Measurements from ENCODE around the gene IRAG1.
"Not testable (repeated sequence)": the region's sequence is repeated elsewhere in the genome, so short reads cannot be mapped to it uniquely, and the experiment has no call there.

Gene IRAG1

DNA sequence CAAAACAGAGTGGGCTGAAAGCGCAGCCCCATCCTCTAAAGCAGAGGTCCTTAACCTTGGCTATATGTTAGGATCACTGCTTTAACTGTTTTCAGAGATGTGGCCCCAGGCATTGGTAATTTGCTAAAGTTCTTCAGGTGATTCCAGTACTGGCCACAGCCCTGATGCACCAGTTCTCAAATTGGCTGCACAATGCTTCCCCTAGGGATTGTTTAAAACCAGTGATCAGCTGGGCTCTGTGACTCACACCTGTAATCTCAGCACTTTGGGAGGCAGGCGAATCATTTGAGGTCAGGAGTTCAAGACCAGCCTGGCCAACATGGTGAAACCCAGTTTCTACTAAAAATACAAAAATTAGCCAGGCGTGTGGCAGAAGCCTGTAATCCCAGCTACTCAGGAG is 8.4 kb upstream of the IRAG1 start:
- DNase-seq (ENCODE audit: low read depth in 2 of 2), result no peak

DNA sequence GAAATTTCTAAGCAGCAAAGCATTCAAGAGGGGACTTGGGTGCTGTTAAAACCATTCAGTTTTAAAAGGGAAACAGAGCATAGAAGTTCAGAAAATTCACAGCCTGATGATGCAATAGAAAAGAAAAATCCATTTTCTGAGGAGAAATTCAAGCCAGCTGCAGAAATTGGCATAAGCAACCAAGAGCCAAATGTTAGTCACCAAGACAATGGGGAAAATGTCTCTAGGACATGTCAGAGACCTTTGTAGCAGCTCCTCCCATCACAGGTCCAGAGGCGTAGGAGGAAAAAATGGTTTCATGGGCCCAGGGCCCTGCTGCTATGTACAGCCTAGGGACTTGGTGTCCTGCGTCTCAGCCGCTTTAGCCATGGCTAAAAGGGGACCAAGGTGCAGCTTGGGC is 5.5 kb upstream of the IRAG1 start:
- DNase-seq (ENCODE audit: low read depth in 2 of 2), result no peak

DNA sequence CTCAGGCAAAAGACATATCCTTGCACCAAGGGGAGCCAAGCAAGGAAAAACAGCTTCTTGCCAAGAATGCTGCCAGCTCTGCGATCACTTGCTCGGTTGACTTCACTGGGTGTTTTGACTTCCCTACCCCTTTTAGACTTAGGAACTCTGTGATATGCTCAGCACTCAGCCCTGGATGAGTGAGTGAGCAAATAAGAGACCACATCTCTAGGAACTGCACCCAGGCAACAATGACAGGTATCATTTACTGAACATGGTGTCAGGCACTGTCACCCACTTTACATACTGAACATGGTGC is 3.7 kb upstream of the IRAG1 start:
- no peak for DNase-seq (ENCODE audit: low read depth in 2 of 2)

DNA sequence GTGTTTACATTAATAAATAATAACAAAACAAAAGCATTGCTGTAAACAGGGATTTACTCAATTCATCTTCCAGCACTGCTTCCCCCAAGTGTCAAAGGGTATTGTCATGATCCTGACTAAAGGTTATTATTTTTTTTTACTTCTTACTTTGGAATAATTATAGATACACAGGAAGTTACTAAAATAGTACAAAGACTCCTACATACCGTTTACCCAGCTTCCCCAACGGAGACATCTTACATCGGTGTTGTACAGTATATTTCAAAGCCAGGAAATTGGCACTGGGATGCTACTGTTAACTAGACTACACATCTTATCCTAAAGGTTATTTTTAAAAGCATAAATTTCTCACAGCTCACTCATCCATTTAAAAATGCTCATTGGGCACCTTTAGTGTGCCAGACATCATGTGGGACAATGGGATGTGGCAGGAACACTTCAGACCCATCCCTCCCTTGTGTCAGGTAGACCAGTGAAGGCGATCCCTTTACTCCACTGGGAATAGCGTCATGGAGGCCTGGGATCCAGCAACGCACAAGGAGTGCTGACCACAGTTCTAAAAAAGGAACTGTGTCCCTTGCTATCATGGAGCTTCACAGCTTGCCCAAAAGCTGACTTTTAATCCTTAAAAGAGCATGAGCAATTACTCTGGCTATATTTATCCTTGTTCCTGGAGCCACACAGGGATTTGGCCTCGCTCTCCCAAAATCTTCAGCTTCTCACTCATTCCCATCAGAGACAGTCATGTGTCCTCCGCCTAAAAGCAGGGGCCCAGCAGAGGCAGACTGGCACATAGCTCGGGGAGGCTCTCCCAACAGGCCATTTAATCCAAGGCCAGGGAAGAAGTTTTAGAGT is 3.1 kb upstream of the IRAG1 start:
- no peak for DNase-seq (ENCODE audit: low read depth in 2 of 2)

DNA sequence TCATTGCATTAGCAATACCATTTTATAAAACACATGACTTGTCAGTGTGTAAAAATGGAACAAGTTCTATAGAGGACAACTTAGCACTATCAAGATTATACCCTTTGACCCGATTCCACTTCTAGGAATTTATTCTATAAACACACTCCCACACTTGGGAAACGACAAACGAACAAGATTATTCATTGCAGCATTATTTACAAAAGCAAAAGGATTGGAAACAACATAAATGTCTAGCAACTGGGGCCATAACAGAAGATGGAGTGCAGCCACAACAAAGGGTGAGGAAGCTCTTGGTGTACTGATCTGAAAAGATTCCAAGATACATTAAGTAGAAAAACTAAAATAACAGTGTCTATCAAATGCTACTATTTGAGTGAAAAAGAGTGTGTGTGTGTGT is 2.3 kb upstream of the IRAG1 start:
- DNase-seq (ENCODE audit: low read depth in 2 of 2), result no peak

DNA sequence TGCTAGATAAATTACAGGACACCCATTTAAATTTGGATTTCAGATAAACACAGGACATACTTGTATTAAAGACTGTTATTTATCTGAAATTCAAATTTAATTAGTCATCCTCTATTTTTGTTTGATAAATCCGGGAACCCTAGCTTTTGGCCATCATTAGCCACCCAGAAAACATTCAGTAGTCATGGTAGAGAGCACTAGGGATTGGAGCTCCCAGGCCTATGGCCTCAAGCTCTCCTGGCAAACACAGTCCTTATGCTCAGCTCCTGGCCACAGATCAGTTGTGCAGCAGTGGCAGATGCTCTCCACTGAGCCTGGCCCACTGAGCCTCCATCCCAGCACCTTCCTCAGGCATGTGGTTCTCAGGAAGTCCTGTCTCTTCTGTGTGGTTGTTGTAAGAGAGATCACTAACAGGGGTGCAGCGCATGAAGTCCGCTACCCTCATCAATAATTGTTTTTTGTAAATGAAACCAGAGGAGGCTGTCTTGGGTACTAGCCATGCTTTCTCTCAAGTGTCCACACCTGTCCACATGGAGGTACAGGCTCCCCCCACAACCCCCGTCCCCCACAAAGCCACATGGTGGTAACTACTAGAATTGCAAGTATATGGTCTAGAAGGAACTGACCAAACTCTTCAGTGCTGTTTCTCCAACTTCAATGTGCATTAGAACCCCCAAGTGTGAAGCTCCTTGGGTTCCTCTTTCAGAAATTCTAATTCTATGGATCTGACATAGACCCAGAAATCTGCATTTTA is 1.1 kb upstream of the IRAG1 start:
- DNase-seq (ENCODE audit: low read depth in 2 of 2), result no peak

DNA sequence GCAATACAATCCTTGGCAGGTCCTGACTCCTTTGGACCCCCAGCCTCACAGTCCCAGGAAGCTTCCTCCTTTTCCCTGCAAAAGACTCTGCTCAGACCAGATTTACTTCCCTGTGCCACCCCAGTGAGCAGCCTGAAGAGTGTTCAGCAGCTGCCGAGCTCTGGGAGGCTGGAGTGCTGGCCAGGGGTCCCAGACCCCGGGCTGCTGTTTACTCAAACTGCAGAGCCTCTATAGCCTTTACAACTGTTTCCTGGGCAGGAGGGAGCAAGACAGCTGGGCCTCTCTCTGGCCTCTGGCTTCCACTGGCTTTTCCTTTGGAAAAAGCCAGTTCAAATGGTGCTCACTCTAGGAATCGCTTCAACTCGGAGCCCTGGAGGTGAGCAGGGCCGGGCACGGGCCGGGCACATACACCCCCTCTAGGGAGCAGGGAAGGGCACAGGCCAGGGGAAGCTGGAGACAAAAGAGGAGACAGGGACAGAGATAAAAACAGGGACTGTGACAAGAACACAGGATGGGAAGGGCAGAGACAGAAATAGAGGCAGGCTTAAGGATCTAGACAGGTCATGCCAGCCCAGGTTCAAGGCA is 932 bp downstream of the IRAG1 start:
- no peak for DNase-seq (ENCODE audit: low read depth in 2 of 2)

DNA sequence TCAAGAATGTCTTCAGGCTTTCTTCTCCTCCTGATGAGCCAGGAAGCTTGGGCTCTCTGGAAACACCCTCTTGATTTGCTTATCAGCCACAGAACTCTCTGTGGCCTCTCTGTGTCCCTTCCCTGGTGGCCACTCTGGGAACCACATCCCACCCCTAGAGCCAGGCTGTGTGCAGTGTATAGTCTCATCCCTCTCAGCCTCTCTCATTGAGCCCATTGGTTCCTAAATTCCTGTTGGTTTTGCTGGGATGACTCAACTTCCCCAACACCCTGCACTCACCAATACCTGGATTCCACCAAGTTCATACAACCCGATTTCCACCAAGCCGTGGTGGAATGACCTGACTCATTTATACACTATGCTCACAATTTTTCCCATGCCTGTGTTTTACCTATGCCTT is 5.2 kb downstream of the IRAG1 start:
- DNase-seq (ENCODE audit: low read depth in 2 of 2), result no peak

DNA sequence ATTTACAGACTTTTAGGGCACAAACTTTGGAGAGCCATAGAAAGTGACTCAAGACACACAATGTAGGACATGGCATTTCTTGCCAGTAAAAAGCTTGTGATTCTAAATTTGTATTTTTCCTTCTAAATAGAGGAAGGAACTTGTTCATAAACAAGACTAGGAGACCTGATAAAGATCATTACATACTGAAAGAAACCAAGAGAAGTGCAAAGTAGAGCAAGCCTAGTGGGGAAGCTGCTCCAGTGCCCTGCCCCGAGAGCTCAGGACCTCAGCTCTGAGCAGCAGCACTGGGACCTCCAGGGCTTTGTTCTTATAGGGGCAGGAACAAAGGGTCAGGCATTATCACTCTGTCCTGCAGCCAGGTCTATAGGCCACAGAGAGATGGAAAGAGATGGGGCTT is 7.2 kb downstream of the IRAG1 start:
- no peak for DNase-seq (ENCODE audit: low read depth in 2 of 2)

DNA sequence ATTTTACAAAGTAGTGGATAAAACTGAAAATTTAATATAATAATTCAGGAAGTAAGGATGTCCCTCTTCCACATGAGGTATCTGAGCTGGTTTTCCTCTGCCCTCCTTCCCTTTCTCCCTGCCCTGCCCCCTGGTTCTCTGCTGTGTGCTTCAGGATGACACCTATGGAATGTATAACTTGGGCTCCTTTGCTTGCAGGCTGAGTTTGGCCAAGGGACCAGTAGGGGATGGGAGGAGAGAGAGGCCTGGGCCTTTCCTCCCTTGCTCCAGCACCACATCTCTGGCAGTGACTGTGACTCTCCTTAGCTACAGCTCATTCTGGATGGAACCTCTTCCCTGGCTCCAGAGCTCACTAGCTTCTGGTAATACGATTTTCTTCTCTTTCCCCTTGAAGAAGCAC is 10.1 kb downstream of the IRAG1 start:
- DNase-seq (ENCODE audit: low read depth in 2 of 2), result no peak

DNA sequence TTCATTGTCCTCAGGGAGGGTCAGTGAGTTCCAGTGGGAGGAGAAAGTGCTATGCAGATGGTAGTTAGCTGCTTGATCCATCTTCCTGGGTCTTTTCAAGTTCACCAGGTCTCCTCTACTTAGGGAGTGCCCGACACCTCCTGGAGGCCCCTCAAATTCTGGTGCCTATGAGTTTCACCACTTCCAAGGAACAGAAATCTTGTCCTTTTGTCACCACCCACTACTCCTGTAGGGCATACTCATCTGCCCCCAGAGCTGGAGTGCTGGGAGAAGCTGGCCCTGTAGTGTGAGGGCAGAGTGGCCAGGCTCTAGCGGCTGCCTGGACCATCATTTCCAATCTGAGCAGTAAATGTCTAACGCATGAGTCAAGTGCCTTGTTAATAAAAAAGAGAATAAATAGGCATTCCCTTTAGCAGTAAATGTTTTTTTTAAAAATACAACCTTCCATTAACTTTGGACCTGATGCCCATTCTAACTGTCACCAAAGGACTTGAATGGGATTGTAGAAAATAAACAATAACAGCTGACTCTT is 12.5 kb downstream of the IRAG1 start:
- no peak for DNase-seq (ENCODE audit: low read depth in 2 of 2)

DNA sequence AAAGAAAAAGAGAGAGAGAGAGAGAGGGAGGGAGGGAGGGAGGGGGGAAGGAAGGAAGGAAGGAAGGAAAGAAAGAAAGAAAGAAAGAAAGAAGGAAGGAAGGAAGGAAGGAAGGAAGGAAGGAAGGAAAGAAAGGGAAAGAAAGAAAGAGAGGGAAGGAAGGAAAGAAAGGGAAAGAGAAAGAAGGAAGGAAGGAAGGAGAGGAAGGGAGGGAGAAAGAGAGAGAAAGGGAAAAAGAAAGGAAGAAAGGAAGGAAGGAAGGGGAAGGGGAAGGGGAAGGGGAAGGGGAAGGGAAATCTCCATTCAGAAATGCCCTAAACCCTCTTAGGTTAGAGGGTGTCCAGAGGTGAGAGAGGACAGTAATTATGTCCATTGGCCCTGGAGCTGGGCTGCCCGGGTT is 13.3 kb downstream of the IRAG1 start:
- DNase-seq (ENCODE audit: low read depth in 2 of 2), result not testable (repeated sequence)

DNA sequence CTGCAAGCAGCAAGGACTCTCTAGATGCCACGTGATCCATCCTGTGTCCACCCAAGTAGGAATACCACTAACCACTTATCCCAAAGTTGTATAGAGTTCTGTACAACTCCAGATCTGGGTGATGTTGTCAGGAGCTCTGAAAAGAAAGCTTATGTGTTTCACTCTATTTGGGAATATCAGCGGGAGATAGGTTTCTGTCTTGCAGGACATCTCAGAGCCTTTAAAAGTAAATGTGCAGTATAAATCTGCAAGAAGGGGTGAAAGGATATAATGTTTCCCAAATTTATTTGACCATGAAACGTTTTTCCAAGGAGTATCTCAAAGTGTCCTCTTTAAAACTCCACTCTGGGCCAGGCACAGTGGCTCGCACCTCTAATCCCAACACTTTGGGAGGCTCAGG is 13.9 kb downstream of the IRAG1 start:
- no peak for DNase-seq (ENCODE audit: low read depth in 2 of 2)

DNA sequence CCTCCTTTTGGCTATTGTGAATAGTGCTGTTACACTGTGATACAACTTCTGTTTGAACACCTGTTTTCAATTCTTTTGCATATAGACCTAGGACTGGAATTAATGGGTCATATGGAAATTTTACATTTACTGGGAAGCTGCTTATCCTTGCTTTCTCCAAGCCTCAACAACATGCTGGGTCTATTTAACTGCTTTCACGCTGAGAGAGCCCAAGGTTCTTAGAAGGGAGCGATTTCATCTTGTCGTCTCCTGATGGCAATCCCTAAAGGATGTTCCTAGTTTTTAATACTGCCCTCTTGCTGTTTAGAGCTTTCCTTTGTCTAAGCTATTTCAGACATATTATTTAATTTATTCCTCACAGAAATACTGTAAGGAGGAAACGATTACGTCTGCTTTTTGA is 15.5 kb downstream of the IRAG1 start:
- no peak for DNase-seq (ENCODE audit: low read depth in 2 of 2)

DNA sequence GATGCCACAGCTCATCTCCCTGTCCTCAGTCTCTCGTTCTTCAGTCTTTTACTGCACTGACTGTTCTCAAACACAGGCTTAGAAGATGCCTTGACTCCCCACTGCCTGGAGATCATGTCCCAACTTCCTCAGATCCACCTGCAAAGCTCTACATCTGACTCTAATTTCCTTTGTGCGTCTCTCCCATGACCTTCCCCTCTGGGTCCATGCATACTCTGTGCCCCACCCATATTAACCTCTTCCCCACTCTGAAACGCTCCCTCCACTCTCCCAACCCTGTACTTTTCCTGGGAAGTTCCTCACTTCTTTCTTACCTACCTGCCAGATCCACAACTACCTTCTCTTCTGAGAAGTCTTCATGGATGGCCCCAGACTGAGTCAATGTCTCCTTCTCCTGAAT is 16.6 kb downstream of the IRAG1 start:
- DNase-seq (ENCODE audit: low read depth in 2 of 2), result no peak

DNA sequence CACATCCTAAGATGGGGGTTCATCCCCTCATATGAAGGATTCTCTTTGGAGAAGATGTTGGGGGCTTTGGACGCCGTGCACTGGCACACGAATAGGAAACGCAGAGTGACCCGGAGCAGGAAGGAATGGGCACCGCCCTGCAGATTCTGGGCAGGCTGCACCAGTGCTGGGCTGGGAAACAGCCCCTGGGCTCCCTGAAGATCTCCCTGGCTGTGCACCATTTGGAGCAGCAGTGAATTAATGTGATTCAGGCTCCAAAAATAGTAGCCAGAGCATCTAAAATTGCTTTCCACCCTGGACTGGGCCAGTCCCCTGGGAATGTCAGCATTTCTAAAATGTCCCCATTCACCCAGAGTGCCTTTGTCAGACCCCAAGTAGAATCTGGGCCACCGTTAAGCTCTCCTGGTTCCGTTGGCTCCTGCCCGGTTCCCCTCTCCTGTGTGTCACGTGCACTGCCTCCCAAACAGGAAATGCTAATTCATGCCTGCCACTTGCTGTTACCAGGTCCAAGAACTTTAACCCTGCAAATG is 18.6 kb downstream of the IRAG1 start:
- DNase-seq (ENCODE audit: low read depth in 2 of 2), result no peak

DNA sequence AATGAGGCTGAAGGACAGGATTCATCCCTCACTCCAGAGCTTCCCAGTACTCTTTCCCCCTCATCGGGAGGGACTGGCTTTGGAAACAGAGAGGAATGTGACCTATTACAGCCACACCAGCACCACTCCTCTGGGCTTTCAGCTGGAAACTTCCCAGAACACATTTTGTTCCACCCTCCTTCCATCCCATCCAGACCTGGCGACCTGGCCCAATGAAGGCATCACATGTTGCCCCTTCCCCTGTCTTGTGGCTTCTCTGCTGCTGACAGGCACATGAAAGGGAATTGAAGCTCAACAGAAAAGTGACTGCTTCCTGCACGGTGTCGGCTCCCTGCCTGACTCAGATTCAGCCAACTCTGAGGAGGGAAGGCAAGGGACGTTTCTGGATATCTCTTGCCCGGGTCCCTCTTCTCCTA is 19.1 kb downstream of the IRAG1 start:
- no peak for DNase-seq (ENCODE audit: low read depth in 2 of 2)

DNA sequence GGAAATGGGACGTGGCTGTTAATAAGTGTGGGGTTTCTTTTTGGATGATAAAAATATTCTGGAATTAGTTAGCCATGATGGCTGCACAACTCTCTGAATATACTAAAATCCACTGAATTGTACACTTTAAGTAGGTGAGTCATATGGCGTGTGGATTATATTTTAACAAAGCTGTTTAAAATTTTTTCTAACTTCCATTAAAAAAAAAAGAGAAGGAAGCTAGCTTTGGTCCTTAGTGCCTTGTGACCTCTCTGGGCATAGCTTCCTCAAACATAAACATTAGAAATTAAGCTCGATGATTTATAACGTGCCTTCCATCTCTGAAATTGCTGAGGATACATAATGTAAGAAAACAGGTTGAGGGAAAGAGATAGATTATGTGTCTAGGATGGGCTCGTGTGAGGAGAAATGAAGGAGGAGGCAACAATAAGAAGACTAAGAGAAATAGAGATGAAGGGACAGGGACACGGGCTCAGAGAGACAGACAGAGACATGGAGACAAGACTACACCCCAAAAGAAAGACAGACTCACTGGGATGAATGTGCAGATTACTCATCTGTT is 20.0 kb downstream of the IRAG1 start:
- no peak for DNase-seq (ENCODE audit: low read depth in 2 of 2)

DNA sequence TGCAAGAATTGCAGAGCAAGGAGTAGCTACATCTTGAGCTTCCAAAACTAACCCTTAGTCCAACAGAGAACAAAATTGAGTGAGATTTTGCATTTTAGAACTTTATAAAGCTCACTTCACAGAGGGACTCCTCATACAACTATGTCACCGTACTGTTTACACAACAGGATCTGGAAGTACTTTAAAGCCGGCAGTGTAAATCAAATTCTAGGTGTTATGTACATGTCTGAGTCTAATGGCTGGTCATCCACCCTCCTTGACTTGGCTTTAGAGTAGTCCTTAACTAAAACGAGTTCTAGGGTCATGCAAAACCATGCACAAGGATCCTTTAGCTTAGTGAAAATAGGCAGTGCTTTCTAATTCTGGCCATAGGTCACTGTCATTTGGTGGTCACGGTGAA is 23.5 kb downstream of the IRAG1 start:
- no peak for DNase-seq (ENCODE audit: low read depth in 2 of 2)

DNA sequence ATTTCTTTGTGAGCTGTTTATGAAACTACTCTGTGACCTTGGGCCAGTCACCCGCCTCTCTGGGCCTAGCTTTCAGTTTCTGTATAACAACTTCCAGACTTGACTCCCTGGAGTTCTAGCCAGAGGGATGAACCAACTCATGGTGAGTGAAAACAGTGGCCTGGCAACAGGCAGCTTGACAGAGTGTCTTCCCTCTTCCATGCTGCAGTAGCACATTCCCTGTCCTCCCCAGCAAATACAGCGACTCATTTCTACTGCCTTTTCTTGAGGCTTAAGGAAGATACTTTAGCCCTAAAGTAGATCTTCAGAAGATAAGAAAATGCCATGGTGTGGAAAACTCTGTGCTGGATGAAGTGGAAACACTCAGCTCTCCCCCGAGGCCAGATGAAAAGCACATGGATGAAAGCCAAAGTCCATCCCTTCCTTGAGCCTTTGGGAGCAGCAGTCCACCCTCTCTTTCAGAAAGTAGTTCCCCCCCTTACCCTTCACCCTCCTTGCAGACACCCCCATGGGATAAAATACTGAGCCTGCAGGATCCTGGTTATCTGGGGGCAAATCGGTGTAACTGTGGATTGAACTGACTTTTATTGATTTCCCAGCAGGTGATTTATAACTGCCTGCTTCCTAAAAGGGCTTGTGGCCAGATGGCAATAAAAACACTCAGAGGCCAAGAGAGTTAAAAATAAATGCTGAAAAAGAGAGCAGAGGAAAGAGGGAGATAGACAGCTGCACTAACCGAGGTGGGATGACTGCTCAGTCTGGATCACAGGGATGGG is 24.1 kb downstream of the IRAG1 start:
- DNase-seq (ENCODE audit: low read depth in 2 of 2), result no peak

DNA sequence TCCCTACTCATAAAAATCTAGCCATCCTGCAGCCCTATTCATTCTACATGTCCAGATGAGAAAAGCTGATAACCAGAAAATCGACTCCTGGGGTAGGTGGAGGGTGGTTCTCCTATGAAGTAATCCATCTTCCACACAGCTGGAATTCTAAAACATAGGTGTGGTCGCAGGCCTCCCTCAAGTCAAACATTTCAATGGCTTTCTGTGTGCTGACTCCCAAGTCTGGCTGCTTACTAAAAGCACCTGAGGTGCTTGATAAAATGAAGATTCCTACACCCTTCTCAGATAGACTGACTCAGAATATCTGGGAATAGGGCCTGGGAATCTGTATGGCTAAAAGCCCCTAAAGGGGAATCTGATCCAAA is 26.1 kb downstream of the IRAG1 start:
- no peak for DNase-seq (ENCODE audit: low read depth in 2 of 2)

Data from stimulated activated CD8-positive, alpha-beta memory T cell treated with anti-CD3 and anti-CD28 coated beads, Interleukin-2, amount 100 ng/mL, for 48 hours (primary cell).